Mucosa of rectum (tissue), 2 donors: ENCODE measurements around the gene RALBP1.

Source experiments
- H3K27ac ChIP-seq, 2 donors: one replicate each; pipeline ENCODE4 v1.7.0; 2013; ENCODE audit warnings: inconsistent platforms in 2 of 2, low read depth in 2 of 2, low read length in 2 of 2
- H3K27me3 ChIP-seq, 2 donors: one replicate each; pipeline ENCODE4 v1.7.0; 2013; ENCODE audit warnings: low read length in 2 of 2; ENCODE audit not compliant: control insufficient read depth in 2 of 2, insufficient read depth in 2 of 2
- H3K36me3 ChIP-seq, 2 donors: one replicate each; pipeline ENCODE4 v1.7.0; 2013; ENCODE audit warnings: low read length in 2 of 2; ENCODE audit not compliant: control insufficient read depth in 2 of 2, insufficient read depth in 2 of 2
- H3K4me1 ChIP-seq, 2 donors: one replicate each; pipeline ENCODE4 v1.7.0; 2013; ENCODE audit warnings: low read length in 2 of 2, mild to moderate bottlenecking in 1 of 2; ENCODE audit not compliant: control insufficient read depth in 2 of 2, insufficient read depth in 2 of 2
- H3K4me3 ChIP-seq, 2 donors: one replicate each; pipeline ENCODE4 v1.7.0; 2013; ENCODE audit warnings: low read length in 2 of 2
- H3K9ac ChIP-seq, 2 donors: one replicate each; pipeline ENCODE4 v1.7.0; 2013; ENCODE audit warnings: low read length in 2 of 2, low read depth in 1 of 2, mild to moderate bottlenecking in 1 of 2
- H3K9me3 ChIP-seq, 2 donors: one replicate each; pipeline ENCODE4 v1.7.0; 2013; ENCODE audit warnings: low read length in 2 of 2; ENCODE audit not compliant: control insufficient read depth in 2 of 2
- donor health status: healthy.
- donor health status: Normal muscosa, but diverticular disease.

Gene RALBP1

DNA sequence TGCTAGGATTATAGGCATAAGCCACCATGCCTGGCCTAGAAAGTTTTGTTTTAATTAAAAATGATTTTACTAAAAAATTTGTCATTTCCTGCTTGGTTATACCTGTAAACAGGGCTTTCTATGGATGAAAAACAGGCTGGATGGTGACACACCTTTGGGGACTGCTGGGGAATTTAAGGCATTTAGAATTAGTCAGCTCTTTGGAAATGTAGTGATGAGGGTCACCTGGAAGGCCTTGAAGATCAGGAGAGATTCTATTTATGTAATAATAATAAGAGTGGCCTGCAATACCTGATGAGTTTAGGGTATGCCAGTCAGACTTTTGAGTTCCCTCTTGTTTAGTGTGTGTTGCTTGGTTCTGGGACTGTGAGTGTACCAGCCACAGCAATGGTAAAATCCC is 51.1 kb downstream of the RALBP1 start:
- H3K36me3 ChIP-seq = peaks cover 17 to 25% of the 10 kb centered on the region in 2 donors
- H3K9ac ChIP-seq = no peak overlapping the region

DNA sequence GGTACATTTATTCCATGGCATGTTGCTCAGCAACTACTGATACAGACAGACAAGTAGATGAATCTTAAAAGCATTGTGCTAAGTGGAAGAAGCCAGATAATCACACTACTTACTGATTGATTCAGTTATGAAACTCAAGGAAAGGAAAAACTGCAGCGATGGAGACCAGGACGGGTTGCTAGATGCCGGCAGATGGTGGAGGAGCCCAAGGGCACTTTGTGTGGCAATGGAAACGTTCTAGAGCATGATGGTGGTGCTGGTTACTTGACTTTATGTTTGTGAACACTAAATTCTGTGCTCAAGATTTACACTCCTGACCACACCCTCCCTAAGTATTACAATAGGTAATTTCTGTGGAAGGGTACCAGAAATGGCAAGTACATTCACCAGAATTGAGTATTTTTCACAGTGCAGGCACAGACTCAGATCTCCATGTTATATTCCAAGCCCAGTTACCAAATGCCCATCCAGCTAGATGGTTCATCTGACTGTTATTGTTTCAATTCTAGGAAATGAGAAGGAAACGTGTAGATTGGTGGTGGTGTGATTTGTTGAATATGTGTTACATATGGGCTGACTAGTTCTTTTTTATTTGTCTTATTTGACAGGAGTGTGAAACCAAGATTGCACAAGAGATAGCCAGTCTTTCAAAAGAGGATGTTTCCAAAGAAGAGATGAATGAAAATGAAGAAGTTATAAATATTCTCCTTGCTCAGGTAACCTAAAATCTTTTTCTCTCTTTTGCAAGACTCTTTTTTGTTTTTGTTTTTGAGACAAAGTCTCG is 55.1 kb downstream of the RALBP1 start:
- H3K36me3 ChIP-seq = peaks cover 36 to 45% of the 10 kb centered on the region in 2 donors
- H3K27me3 ChIP-seq = no peaks in the 10 kb centered on the region
- H3K9ac ChIP-seq = no peak overlapping the region
- H3K27ac ChIP-seq = no peak overlapping the region
- no peak overlapping the region for H3K4me3 ChIP-seq
- no peaks in the 10 kb centered on the region for H3K4me1 ChIP-seq
- H3K9me3 ChIP-seq = no peaks in the 10 kb centered on the region

More for the DNA sequence above, 51.1 kb downstream of the RALBP1 start:
- Histone ChIP-seq H3K27me3 (no peaks in the 10 kb centered on the region), H3K4me3 (no peak overlapping the region), H3K4me1 (no peaks in the 10 kb centered on the region), H3K9me3 (no peaks in the 10 kb centered on the region), H3K27ac (no peak overlapping the region)

DNA sequence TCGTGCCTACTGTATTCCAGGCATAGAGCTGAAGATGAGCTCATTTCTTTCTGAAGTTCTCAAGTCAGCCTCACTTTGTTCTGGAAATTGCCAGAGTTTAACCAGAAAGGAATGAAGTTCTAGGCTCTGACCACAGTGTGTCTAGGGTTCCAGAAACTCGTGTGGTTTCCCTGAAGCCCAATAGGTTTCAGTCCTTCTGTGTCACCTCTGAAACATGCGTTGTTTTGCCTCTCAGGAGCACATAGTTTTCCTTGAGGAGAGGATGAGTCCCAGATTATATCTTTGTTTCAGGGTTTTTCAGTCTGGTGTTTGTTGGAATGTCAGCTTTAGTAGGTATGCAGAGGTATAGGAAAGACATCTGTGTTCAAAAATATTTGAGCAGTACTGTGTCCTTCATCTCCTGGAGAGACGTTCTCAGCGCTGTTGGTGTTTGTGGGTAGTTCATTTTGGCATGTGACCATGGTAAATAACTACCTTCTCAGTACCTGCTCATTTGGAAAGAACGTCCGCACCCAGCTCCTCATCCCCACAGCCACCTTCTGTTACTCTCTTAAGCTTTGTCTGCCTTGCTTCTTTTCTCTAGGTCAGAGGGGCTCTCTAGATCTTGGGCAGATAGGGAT is 56.6 kb downstream of the RALBP1 start:
- H3K9ac ChIP-seq = no peak overlapping the region
- no peaks in the 10 kb centered on the region for H3K27me3 ChIP-seq
- no peak overlapping the region for H3K4me3 ChIP-seq
- H3K4me1 ChIP-seq = no peaks in the 10 kb centered on the region
- H3K27ac ChIP-seq = no peak overlapping the region
- H3K36me3 ChIP-seq = peaks cover 42 to 52% of the 10 kb centered on the region in 2 donors
- no peaks in the 10 kb centered on the region for H3K9me3 ChIP-seq

DNA sequence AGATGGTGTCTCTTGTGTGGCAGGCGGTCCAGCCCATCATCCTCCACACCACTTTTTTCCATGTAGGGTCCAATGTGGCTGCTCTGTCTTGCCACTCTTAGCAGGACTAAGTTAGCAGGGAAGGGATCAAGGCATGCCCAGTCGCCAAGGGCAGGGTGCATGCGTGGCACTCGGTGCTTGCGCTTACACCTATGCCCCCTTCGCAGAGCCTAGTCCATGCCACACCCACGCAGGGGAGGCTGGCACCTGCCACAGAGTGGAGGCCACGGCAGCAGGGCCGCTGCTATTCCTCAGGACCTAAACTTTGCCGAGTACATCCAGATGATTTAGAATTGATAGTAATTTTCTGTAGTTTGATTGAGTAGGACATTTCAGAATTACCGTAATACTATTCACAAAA is 59.5 kb downstream of the RALBP1 start:
- no peak overlapping the region for H3K27ac ChIP-seq

GRCh38 chr18:9535430-9535991 is 60.2 kb downstream of the RALBP1 start:
- no peaks in the 10 kb centered on the region for H3K4me1 ChIP-seq
- no peak overlapping the region for H3K27ac ChIP-seq
- no peaks in the 10 kb centered on the region for H3K9me3 ChIP-seq
- H3K4me3 ChIP-seq = no peak overlapping the region
- no peak overlapping the region for H3K9ac ChIP-seq
- H3K36me3 ChIP-seq = peaks cover 52 to 62% of the 10 kb centered on the region in 2 donors
- H3K27me3 ChIP-seq = no peaks in the 10 kb centered on the region

More for the DNA sequence above, 59.5 kb downstream of the RALBP1 start:
- H3K4me3 ChIP-seq = no peak overlapping the region
- H3K9me3 ChIP-seq = no peaks in the 10 kb centered on the region
- H3K27me3 ChIP-seq = no peaks in the 10 kb centered on the region
- H3K4me1 ChIP-seq = no peaks in the 10 kb centered on the region
- peaks cover 51 to 59% of the 10 kb centered on the region in 2 donors for H3K36me3 ChIP-seq
- H3K9ac ChIP-seq = no peak overlapping the region

GRCh38 chr18:9536354-9537152 is 61.2 kb downstream of the RALBP1 start:
- no peak overlapping the region for H3K4me3 ChIP-seq
- H3K36me3 ChIP-seq = peaks cover 52 to 62% of the 10 kb centered on the region in 2 donors
- H3K27ac ChIP-seq = no peak overlapping the region
- no peaks in the 10 kb centered on the region for H3K9me3 ChIP-seq
- H3K9ac ChIP-seq = no peak overlapping the region
- H3K4me1 ChIP-seq = no peaks in the 10 kb centered on the region
- no peaks in the 10 kb centered on the region for H3K27me3 ChIP-seq

DNA sequence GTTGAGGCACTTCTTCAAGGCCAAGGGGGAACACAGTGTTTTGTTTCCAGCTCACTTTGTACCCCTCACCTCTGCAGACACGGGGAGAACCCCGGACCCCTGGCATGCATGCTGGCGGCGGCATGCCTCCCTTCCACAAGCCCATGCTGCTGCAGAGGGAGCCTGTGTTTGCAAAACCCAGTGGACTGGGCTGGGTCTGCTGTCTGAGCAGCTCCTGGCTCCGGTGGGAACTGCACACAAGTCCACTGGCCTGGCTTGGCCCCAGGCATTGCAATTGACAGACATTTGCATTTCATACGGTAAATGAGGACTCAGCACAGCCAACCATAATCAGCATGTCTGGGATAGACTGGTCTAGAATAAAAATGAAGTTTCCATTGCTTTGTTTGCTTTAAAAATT is 62.4 kb downstream of the RALBP1 start:
- Histone ChIP-seq H3K27ac (no peak overlapping the region), H3K4me3 (no peak overlapping the region), H3K9me3 (no peaks in the 10 kb centered on the region), H3K27me3 (no peaks in the 10 kb centered on the region), H3K36me3 (peaks cover 49 to 55% of the 10 kb centered on the region in 2 donors), H3K4me1 (no peaks in the 10 kb centered on the region), H3K9ac (no peak overlapping the region)

- no peak overlapping the region for H3K27ac ChIP-seq
- no peaks in the 10 kb centered on the region for H3K4me1 ChIP-seq
- no peaks in the 10 kb centered on the region for H3K9me3 ChIP-seq
- no peak overlapping the region for H3K9ac ChIP-seq
- H3K36me3 ChIP-seq = peaks cover 36 to 39% of the 10 kb centered on the region in 2 donors
- H3K27me3 ChIP-seq = no peaks in the 10 kb centered on the region
- H3K4me3 ChIP-seq = no peak overlapping the region
Measured at GRCh38 chr18:9539283-9539682, 64.0 kb downstream of the RALBP1 start.

DNA sequence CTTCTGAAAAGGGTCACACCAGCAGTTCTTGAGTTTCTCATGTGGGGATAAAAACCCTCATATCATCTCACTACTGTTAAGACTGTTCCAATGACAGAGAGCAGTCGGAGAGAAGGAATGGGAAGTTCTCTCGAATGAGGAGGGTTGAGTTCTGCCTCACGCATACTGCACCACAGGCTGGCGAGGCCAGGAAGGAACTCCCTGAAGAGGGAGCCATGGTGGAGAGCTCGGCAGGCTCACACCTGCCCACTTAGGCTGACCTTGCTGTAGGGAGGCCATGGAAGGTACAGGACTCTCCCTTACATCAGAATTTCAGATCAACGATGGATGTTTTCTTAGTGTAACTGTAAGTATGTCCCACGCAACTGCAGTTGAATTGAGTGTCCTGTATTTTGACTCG is 64.6 kb downstream of the RALBP1 start:
- H3K9me3 ChIP-seq = no peaks in the 10 kb centered on the region
- no peak overlapping the region for H3K9ac ChIP-seq
- no peak overlapping the region for H3K4me3 ChIP-seq
- peaks cover 32 to 33% of the 10 kb centered on the region in 2 donors for H3K36me3 ChIP-seq
- no peaks in the 10 kb centered on the region for H3K4me1 ChIP-seq
- H3K27me3 ChIP-seq = no peaks in the 10 kb centered on the region
- H3K27ac ChIP-seq = no peak overlapping the region

GRCh38 chr18:9542924-9543323 is 67.6 kb downstream of the RALBP1 start:
- Histone ChIP-seq H3K27me3 (no peaks in the 10 kb centered on the region), H3K4me3 (no peak overlapping the region), H3K36me3 (peaks cover 28 to 33% of the 10 kb centered on the region in 2 donors), H3K4me1 (no peaks in the 10 kb centered on the region), H3K9ac (no peak overlapping the region), H3K9me3 (no peaks in the 10 kb centered on the region), H3K27ac (no peak overlapping the region)
